Breast epithelium (tissue), 3 donors: Measurements from ENCODE around the gene SORCS3.

Experiments
- CTCF ChIP-seq, 3 donors: fragments of 450-650 bp; IDR thresholded peaks; one replicate each; pipeline ENCODE4 v1.5.1; 2016 to 2017; ENCODE audit warnings: antibody characterized with exemption in 3 of 3, mild to moderate bottlenecking in 3 of 3, moderate library complexity in 3 of 3
- POLR2AphosphoS5 ChIP-seq, 3 donors: sonication (generic); formaldehyde crosslinking; IDR thresholded peaks; one replicate each; pipeline ENCODE4 v1.6.1; 2017; ENCODE audit warnings: antibody characterized with exemption in 3 of 3

GRCh38 chr10:105128111-105128510 lies 487.0 kb downstream of the SORCS3 start:
- TF ChIP-seq CTCF (IDR thresholded peaks at IDR 0.05) = no peak
- no peak for TF ChIP-seq POLR2AphosphoS5 (IDR thresholded peaks at IDR 0.05)
